WTC11 (cell line): ENCODE measurements around the gene XKRX. TPM values are rescaled to one million over a fixed set of nuclear protein-coding genes. Genes with fewer than 3 reads are reported as not detected.

ENCODE experiments used
- ATAC-seq: fragments of 200-7000 bp; cut with Tn5 transposase; 2 replicates; pipeline ENCODE4 v1.10.0; 2021; ENCODE audit warnings: mild to moderate bottlenecking, moderate library complexity
- Bru-seq: library from RNA; stranded (reverse); fragments of 400-500 nt; gene quantifications from one replicate; lab custom pipeline; 2021; lab: Mats Ljungman, UMichigan
- CTCF ChIA-PET: fragments of 300-600 bp; sonication (Branson Sonifier 250); formaldehyde crosslinking; loops from one replicate; lab custom pipeline; 2021; ENCODE audit warnings: antibody characterized with exemption; lab: Charles Lee
- POLR2A ChIA-PET: fragments of 350-600 bp; sonication (Branson Sonifier 250); formaldehyde crosslinking; loops from one replicate; lab custom pipeline; 2021; ENCODE audit warnings: antibody characterized with exemption; lab: Charles Lee
- DNase-seq: peaks from one replicate; pipeline ENCODE4 v3.0.0; 2021; ENCODE audit warnings: low spot score
- H3K27ac Mint-ChIP-seq: 2 replicates; pipeline ENCODE4 v1.8.0; 2021; ENCODE audit warnings: mixed read lengths
- H3K27me3 Mint-ChIP-seq: 2 replicates; pipeline ENCODE4 v1.8.0; 2021; ENCODE audit warnings: low read depth, mild to moderate bottlenecking, moderate library complexity, mixed read lengths
- H3K36me3 Mint-ChIP-seq: 2 replicates; pipeline ENCODE4 v1.8.0; 2021; ENCODE audit warnings: mixed read lengths
- H3K4me1 Mint-ChIP-seq: 2 replicates; pipeline ENCODE4 v1.8.0; 2022; ENCODE audit warnings: mixed read lengths
- H3K4me3 Mint-ChIP-seq: 2 replicates; pipeline ENCODE4 v1.8.0; 2021; ENCODE audit warnings: mild to moderate bottlenecking, moderate library complexity, mixed read lengths
- H3K9me3 Mint-ChIP-seq: 2 replicates; pipeline ENCODE4 v1.8.0; 2021; ENCODE audit warnings: mixed read lengths
- AFF4 ChIP-seq: sonication (generic); formaldehyde crosslinking; IDR thresholded peaks from 2 replicates; pipeline ENCODE4 v1.8.1; 2023; ENCODE audit warnings: mild to moderate bottlenecking, missing genetic modification reagents, borderline replicate concordance
- ESRRA ChIP-seq: sonication (generic); formaldehyde crosslinking; IDR thresholded peaks from 2 replicates; pipeline ENCODE4 v1.8.1; 2022; ENCODE audit warnings: mild to moderate bottlenecking, missing genetic modification reagents, borderline replicate concordance
- FOXP1 ChIP-seq: sonication (generic); formaldehyde crosslinking; IDR thresholded peaks from 2 replicates; pipeline ENCODE4 v1.8.0; 2022; ENCODE audit warnings: missing genetic modification reagents, mild to moderate bottlenecking, moderate library complexity, borderline replicate concordance
- MXD4 ChIP-seq: fragments of 250-450 bp; sonication (Bioruptor Pico); IDR thresholded peaks from 2 replicates; pipeline ENCODE4 v1.8.0; 2021; ENCODE audit warnings: mild to moderate bottlenecking, moderate library complexity, borderline replicate concordance
- NFYB ChIP-seq: sonication (generic); formaldehyde crosslinking; conservative IDR thresholded peaks from 2 replicates; pipeline ENCODE4 v1.8.0; 2022; ENCODE audit warnings: low read depth, missing genetic modification reagents
- PRRX2 ChIP-seq: fragments of 250-450 bp; sonication (Bioruptor Pico); IDR thresholded peaks from 2 replicates; pipeline ENCODE4 v1.8.0; 2021; ENCODE audit warnings: mild to moderate bottlenecking
- RELA ChIP-seq: sonication (generic); formaldehyde crosslinking; IDR thresholded peaks from 2 replicates; pipeline ENCODE4 v1.8.1; 2022; ENCODE audit warnings: missing genetic modification reagents, mild to moderate bottlenecking, borderline replicate concordance
- SMAD4 ChIP-seq: sonication (generic); formaldehyde crosslinking; IDR thresholded peaks from 2 replicates; pipeline ENCODE4 v1.8.0; 2022; ENCODE audit warnings: mild to moderate bottlenecking, missing genetic modification reagents
- SP1 ChIP-seq: sonication (generic); formaldehyde crosslinking; conservative IDR thresholded peaks from 2 replicates; pipeline ENCODE4 v1.8.1; 2022; ENCODE audit warnings: missing genetic modification reagents
- TCF7 ChIP-seq: sonication (generic); formaldehyde crosslinking; IDR thresholded peaks from 2 replicates; pipeline ENCODE4 v1.8.0; 2022; ENCODE audit warnings: mild to moderate bottlenecking, low read depth, missing genetic modification reagents, moderate library complexity
- TEAD1 ChIP-seq: sonication (generic); formaldehyde crosslinking; IDR thresholded peaks from 2 replicates; pipeline ENCODE4 v1.8.0; 2022; ENCODE audit warnings: mild to moderate bottlenecking, missing genetic modification reagents
- ZNF138 ChIP-seq: sonication (generic); formaldehyde crosslinking; conservative IDR thresholded peaks from 2 replicates; pipeline ENCODE4 v1.8.1; 2022; ENCODE audit warnings: mild to moderate bottlenecking, moderate library complexity, missing genetic modification reagents
- ZNF281 ChIP-seq: sonication (generic); formaldehyde crosslinking; IDR thresholded peaks from 2 replicates; pipeline ENCODE4 v1.8.0; 2023; ENCODE audit warnings: mild to moderate bottlenecking, missing genetic modification reagents
- ZNF396 ChIP-seq: fragments of 250-450 bp; sonication (Bioruptor Pico); IDR thresholded peaks from 2 replicates; pipeline ENCODE4 v1.8.0; 2021; ENCODE audit warnings: mild to moderate bottlenecking, moderate library complexity, borderline replicate concordance
- ZNF416 ChIP-seq: fragments of 250-450 bp; sonication (Bioruptor Pico); IDR thresholded peaks from 2 replicates; pipeline ENCODE4 v1.9.0; 2021; ENCODE audit warnings: mild to moderate bottlenecking, inconsistent platforms
- long read RNA-seq, 3 experiments: library from RNA in 1 of 3; library from capped mRNA in 1 of 3; library from polyadenylated mRNA in 1 of 3; unstranded in 2 of 3; stranded (forward) in 1 of 3; transcript quantifications; one replicate each; pipeline ENCODE4 v2.0.0, GENCODE V29; 2021
- total RNA-seq: library from RNA; stranded (reverse); gene quantifications from 3 replicates; pipeline ENCODE4 v1.2.3, GENCODE V29; 2021

The XKRX gene
- 1.1 to 1.3 TPM (median 1.2 TPM) in 3 replicates for total RNA-seq
- Bru-seq, nascent RNA, result percentile 40 among the genes with signal in this experiment
- long read RNA-seq, experiment 1, partial matches to known transcripts, result 0 of 1 reads
- long read RNA-seq, experiment 1, other reads (novel, unspliced or antisense), result 0 of 1 reads
- long read RNA-seq, experiment 2, result 0 reads
- long read RNA-seq, experiment 3, partial matches to known transcripts, result 0 of 1 reads
- long read RNA-seq, experiment 3, other reads (novel, unspliced or antisense), result 0 of 1 reads

DNA sequence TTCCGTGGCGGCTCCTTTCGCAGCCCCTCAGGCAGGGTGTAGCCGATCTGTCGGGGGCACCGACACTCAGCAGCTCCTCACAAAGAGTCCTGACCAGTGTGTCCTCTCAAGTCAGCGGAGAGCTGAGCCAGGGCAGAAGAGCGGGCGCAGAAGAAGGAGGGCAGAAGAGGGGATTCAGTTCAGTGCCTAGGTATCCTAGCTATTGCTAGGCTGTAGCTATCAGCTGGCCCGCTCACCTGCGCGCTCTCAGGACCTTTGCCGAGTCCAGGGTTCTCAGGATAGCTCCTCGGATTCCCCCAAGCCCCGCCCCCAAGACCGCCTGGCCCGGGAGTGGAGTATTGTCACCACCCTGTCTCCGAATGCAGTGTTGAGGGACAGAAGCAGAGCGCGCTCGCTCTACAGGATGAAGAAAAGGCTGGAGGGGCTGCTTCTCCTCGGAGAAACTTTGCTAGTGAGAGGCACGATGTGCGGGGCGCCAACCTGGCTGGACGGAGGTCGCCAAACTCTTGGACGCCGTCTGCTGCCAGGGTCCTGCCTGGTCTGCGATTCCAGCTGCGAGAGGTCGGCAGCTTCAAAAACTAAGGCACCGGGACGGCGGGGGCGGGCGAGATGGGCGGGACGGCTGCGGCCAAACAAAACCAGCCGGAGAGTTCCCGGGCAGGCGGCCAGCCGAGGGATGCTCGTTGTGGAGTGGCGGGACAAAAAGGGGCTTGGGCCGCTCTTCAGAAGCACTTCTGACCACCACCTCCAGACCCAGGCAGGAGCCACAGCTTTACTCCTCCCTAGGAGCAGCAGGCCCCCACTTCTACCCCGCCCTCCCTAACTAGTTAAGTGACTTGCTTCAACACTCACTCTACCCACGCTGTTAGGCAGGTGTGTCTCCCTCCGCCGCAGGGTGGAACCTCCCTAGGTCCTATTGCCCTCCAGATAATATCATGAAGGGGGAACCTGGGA is at the start of gene XKRX:
XKRX (minus strand) TSS at position 258 of the 954 bp plus-strand sequence. CDS start 613 bp downstream, outside the sequence.
- Mint-ChIP-seq H3K9me3 (peaks cover 10% of the 10 kb centered on the region), H3K4me1 (peaks cover 8% of the 10 kb centered on the region; the same call in 1 of the 2 replicates), H3K36me3 (no peaks in the 10 kb centered on the region), H3K27me3 (peaks cover 18% of the 10 kb centered on the region), H3K4me3 (peak within 1 kb of the TSS; percentile 84), H3K27ac (no peak within 1 kb of the TSS)
- TF ChIP-seq SP1 (0 out of 2 replicates have a peak, but pooled peaks have one; percentile 30), TCF7 (CRISPR knock-in tag) (no peak)
- CTCF ChIA-PET, result no interaction called here
- DNase-seq (peak; percentile 80), ATAC-seq (peak; percentile 95)
- POLR2A ChIA-PET, result interaction anchor here (0.8 to 1.5 kb wide), 2 partner anchors 152 to 169 kb away, joined by 3 to 6 read pairs; partner anchors contain the start of gene CENPI

- H3K9me3 Mint-ChIP-seq, result peaks cover 11% of the 10 kb centered on the region
- no peaks in the 10 kb centered on the region for H3K4me1 Mint-ChIP-seq
- no peaks in the 10 kb centered on the region; the same call in 1 of the 2 replicates for H3K27me3 Mint-ChIP-seq
- peaks cover 4% of the 10 kb centered on the region; the same call in 1 of the 2 replicates for H3K36me3 Mint-ChIP-seq
- ChIA-PET POLR2A (no interaction called here), CTCF (interaction anchor here (0.6 kb wide), 1 partner anchor 54 kb away, joined by 4 read pairs; no protein-coding TSS in a partner anchor)
- DNase-seq, result no peak
- H3K27ac Mint-ChIP-seq, result no peak overlapping the region
- no peak overlapping the region for H3K4me3 Mint-ChIP-seq
- TF ChIP-seq SMAD4 (CRISPR knock-in tag) (no peak), TCF7 (CRISPR knock-in tag) (no peak), ZNF396 (CRISPR knock-in tag) (no peak), ESRRA (no peak), AFF4 (no peak), ZNF416 (CRISPR knock-in tag) (no peak), PRRX2 (CRISPR knock-in tag) (no peak), ZNF138 (CRISPR knock-in tag) (no peak), NFYB (CRISPR knock-in tag) (no peak), MXD4 (no peak), RELA (CRISPR knock-in tag) (no peak), FOXP1 (CRISPR knock-in tag) (no peak)
- no peak for ATAC-seq
Observed at GRCh38 chrX:100976211-100976610, 47.5 kb upstream of the XKRX start.

GRCh38 chrX:100975212-100975611 is 46.5 kb upstream of the XKRX start:
- H3K27ac Mint-ChIP-seq, result no peak overlapping the region
- POLR2A ChIA-PET, result no interaction called here
- peaks cover 4% of the 10 kb centered on the region; the same call in 1 of the 2 replicates for H3K36me3 Mint-ChIP-seq
- ATAC-seq (no peak), DNase-seq (no peak)
- H3K27me3 Mint-ChIP-seq, result no peaks in the 10 kb centered on the region; the same call in 1 of the 2 replicates
- peaks cover 11% of the 10 kb centered on the region for H3K9me3 Mint-ChIP-seq
- CTCF ChIA-PET, result no interaction called here
- no peaks in the 10 kb centered on the region for H3K4me1 Mint-ChIP-seq
- no peak for TF ChIP-seq AFF4
- TF ChIP-seq TEAD1 (CRISPR knock-in tag), result no peak
- TF ChIP-seq ZNF281 (CRISPR knock-in tag), result no peak
- TF ChIP-seq, all 79 proteins: peak for 0
- no peak overlapping the region for H3K4me3 Mint-ChIP-seq
